ENCODE results near the gene SEPTIN2.
A peak's percentile ranks its signal among the peaks of the same experiment; 100 is the strongest.

SEPTIN2 gene

GRCh38 chr2:241358470-241358869, 42.7 kb downstream of the SEPTIN2 start:
- H3K36me3 ChIP-seq (ENCODE audit: insufficient read depth, low read length): peaks cover 12% of the 10 kb centered on the region
- peaks cover 51% of the 10 kb centered on the region for H4K20me1 ChIP-seq (ENCODE audit: insufficient read depth, low read length)
- H3K27me3 ChIP-seq (ENCODE audit: insufficient read depth, low read length, poor library complexity): no peaks in the 10 kb centered on the region
- peaks cover 22% of the 10 kb centered on the region for H3K4me1 ChIP-seq (ENCODE audit: insufficient read depth, low read length)
- no peak for TF ChIP-seq EZH2 (IDR thresholded peaks at IDR 0.05; ENCODE audit: borderline replicate concordance, low read depth, low read length, severe bottlenecking)
- TF ChIP-seq CTCF (IDR thresholded peaks at IDR 0.05; ENCODE audit: borderline replicate concordance, extremely low read depth, low read length, poor library complexity, severe bottlenecking): no peak
- no peak overlapping the region for H3K9ac ChIP-seq (ENCODE audit: low read depth, low read length)
- H2AFZ ChIP-seq (ENCODE audit: low read depth, low read length): no peak overlapping the region
- H3K27ac ChIP-seq (ENCODE audit: low read length): no peak overlapping the region
- no peak overlapping the region for H3K4me3 ChIP-seq (ENCODE audit: low read depth in 1 of 2, low read length in 2 of 2)
- no peaks in the 10 kb centered on the region for H3K9me3 ChIP-seq (ENCODE audit: insufficient read depth, low read length, severe bottlenecking)
- DNase-seq: no peak
- ATAC-seq (ENCODE audit: insufficient read depth, low read depth): no peak
- peaks cover 65% of the 10 kb centered on the region for H3K79me2 ChIP-seq (ENCODE audit: insufficient read depth, low read length)
- no peak overlapping the region for H3K4me2 ChIP-seq (ENCODE audit: insufficient read depth, low read length)

- DNase-seq (no peak), ATAC-seq (ENCODE audit: insufficient read depth, low read depth) (no peak)
- Histone ChIP-seq H3K36me3 (ENCODE audit: insufficient read depth, low read length) (peaks cover 10% of the 10 kb centered on the region), H3K9ac (ENCODE audit: low read depth, low read length) (no peak overlapping the region), H3K4me2 (ENCODE audit: insufficient read depth, low read length) (peak overlapping the region; percentile 7; the same call in 1 of the 2 replicates), H3K9me3 (ENCODE audit: insufficient read depth, low read length, severe bottlenecking) (no peaks in the 10 kb centered on the region), H4K20me1 (ENCODE audit: insufficient read depth, low read length) (peaks cover 55% of the 10 kb centered on the region), H3K27me3 (ENCODE audit: insufficient read depth, low read length, poor library complexity) (no peaks in the 10 kb centered on the region), H3K4me3 (ENCODE audit: low read depth in 1 of 2, low read length in 2 of 2) (no peak overlapping the region), H3K4me1 (ENCODE audit: insufficient read depth, low read length) (peaks cover 22% of the 10 kb centered on the region), H2AFZ (ENCODE audit: low read depth, low read length) (no peak overlapping the region), H3K27ac (ENCODE audit: low read length) (no peak overlapping the region), H3K79me2 (ENCODE audit: insufficient read depth, low read length) (peaks cover 68% of the 10 kb centered on the region)
- no peak for TF ChIP-seq EZH2 (IDR thresholded peaks at IDR 0.05; ENCODE audit: borderline replicate concordance, low read depth, low read length, severe bottlenecking)
- TF ChIP-seq CTCF (IDR thresholded peaks at IDR 0.05; ENCODE audit: borderline replicate concordance, extremely low read depth, low read length, poor library complexity, severe bottlenecking): no peak
These were observed 43.8 kb downstream of the SEPTIN2 start for GRCh38 chr2:241359481-241360045.

- H3K9me3 ChIP-seq (ENCODE audit: insufficient read depth, low read length, severe bottlenecking): no peaks in the 10 kb centered on the region
- no peaks in the 10 kb centered on the region for H3K27me3 ChIP-seq (ENCODE audit: insufficient read depth, low read length, poor library complexity)
- TF ChIP-seq EZH2 (IDR thresholded peaks at IDR 0.05; ENCODE audit: borderline replicate concordance, low read depth, low read length, severe bottlenecking): no peak
- no peak for TF ChIP-seq CTCF (IDR thresholded peaks at IDR 0.05; ENCODE audit: borderline replicate concordance, extremely low read depth, low read length, poor library complexity, severe bottlenecking)
- H2AFZ ChIP-seq (ENCODE audit: low read depth, low read length): no peak overlapping the region
- H3K4me3 ChIP-seq (ENCODE audit: low read depth in 1 of 2, low read length in 2 of 2): no peak overlapping the region
- DNase-seq: no peak
- no peak for ATAC-seq (ENCODE audit: insufficient read depth, low read depth)
- no peak overlapping the region for H3K4me2 ChIP-seq (ENCODE audit: insufficient read depth, low read length)
- H4K20me1 ChIP-seq (ENCODE audit: insufficient read depth, low read length): peaks cover 48% of the 10 kb centered on the region; the same call in 1 of the 2 replicates
- no peak overlapping the region for H3K9ac ChIP-seq (ENCODE audit: low read depth, low read length)
- H3K79me2 ChIP-seq (ENCODE audit: insufficient read depth, low read length): peaks cover 79% of the 10 kb centered on the region
- no peak overlapping the region for H3K27ac ChIP-seq (ENCODE audit: low read length)
- peaks cover 5% of the 10 kb centered on the region; the same call in 1 of the 2 replicates for H3K4me1 ChIP-seq (ENCODE audit: insufficient read depth, low read length)
- H3K36me3 ChIP-seq (ENCODE audit: insufficient read depth, low read length): 0 out of 2 replicates have a peak, but pooled peaks cover 4% of the 10 kb centered on the region
These were observed 47.7 kb downstream of the SEPTIN2 start for GRCh38 chr2:241363426-241363825.
